ENCODE measurements around the gene IBTK.
A peak's percentile ranks its signal among the peaks of the same experiment; 100 is the strongest.
"Not testable (repeated sequence)": the region's sequence is repeated elsewhere in the genome, so short reads cannot be mapped to it uniquely, and the experiment has no call there.

IBTK gene

GRCh38 chr6:82172594-82172993, 75.0 kb downstream of the IBTK start:
- DNase-seq (ENCODE audit: low spot score), result no peak

- DNase-seq (ENCODE audit: low spot score), result no peak
Measured at GRCh38 chr6:82169138-82169876, 78.2 kb downstream of the IBTK start.

GRCh38 chr6:82166493-82166892, 81.1 kb downstream of the IBTK start:
- DNase-seq (ENCODE audit: low spot score), result no peak

- no peak for DNase-seq (ENCODE audit: low spot score)
Measured at GRCh38 chr6:82160255-82160990, 87.1 kb downstream of the IBTK start.

GRCh38 chr6:82152786-82153185, 94.8 kb downstream of the IBTK start:
- not testable (repeated sequence) for DNase-seq (ENCODE audit: low spot score)

GRCh38 chr6:82151147-82151546, 96.4 kb downstream of the IBTK start:
- not testable (repeated sequence) for DNase-seq (ENCODE audit: low spot score)

GRCh38 chr6:82145926-82146452, 101.6 kb downstream of the IBTK start:
- DNase-seq (ENCODE audit: low spot score), result no peak

- DNase-seq (ENCODE audit: low spot score), result peak; percentile 49
Measured at GRCh38 chr6:82144852-82145340, 102.6 kb downstream of the IBTK start.

GRCh38 chr6:82144007-82144851, 103.3 kb downstream of the IBTK start:
- peak; percentile 6 for DNase-seq (ENCODE audit: low spot score)

- DNase-seq (ENCODE audit: low spot score), result no peak
Measured at GRCh38 chr6:82143041-82143481, 104.5 kb downstream of the IBTK start.

GRCh38 chr6:82142524-82142923, 105.0 kb downstream of the IBTK start:
- no peak for DNase-seq (ENCODE audit: low spot score)

- no peak for DNase-seq (ENCODE audit: low spot score)
Measured at GRCh38 chr6:82138075-82138791, 109.3 kb downstream of the IBTK start.

- DNase-seq (ENCODE audit: low spot score), result no peak
Measured at GRCh38 chr6:82131441-82131840, 116.1 kb downstream of the IBTK start.

GRCh38 chr6:82129797-82130196, 117.7 kb downstream of the IBTK start:
- DNase-seq (ENCODE audit: low spot score), result no peak

- not testable (repeated sequence) for DNase-seq (ENCODE audit: low spot score)
Measured at GRCh38 chr6:82128973-82129372, 118.6 kb downstream of the IBTK start.

- DNase-seq (ENCODE audit: low spot score), result no peak
Measured at GRCh38 chr6:82123632-82124031, 123.9 kb downstream of the IBTK start.

Data from pons (tissue), 1 donor.